Astrocyte of the hippocampus (primary cell): ENCODE measurements around the gene DIPK1A.
A peak's percentile ranks its signal among the peaks of the same experiment; 100 is the strongest.
"Not testable (repeated sequence)": the region's sequence is repeated elsewhere in the genome, so short reads cannot be mapped to it uniquely, and the experiment has no call there.

Experiments
- DNase-seq: peaks from one replicate; pipeline ENCODE4 v3.0.0; 2011; ENCODE audit warnings: low read depth, low spot score

Gene DIPK1A

DNA sequence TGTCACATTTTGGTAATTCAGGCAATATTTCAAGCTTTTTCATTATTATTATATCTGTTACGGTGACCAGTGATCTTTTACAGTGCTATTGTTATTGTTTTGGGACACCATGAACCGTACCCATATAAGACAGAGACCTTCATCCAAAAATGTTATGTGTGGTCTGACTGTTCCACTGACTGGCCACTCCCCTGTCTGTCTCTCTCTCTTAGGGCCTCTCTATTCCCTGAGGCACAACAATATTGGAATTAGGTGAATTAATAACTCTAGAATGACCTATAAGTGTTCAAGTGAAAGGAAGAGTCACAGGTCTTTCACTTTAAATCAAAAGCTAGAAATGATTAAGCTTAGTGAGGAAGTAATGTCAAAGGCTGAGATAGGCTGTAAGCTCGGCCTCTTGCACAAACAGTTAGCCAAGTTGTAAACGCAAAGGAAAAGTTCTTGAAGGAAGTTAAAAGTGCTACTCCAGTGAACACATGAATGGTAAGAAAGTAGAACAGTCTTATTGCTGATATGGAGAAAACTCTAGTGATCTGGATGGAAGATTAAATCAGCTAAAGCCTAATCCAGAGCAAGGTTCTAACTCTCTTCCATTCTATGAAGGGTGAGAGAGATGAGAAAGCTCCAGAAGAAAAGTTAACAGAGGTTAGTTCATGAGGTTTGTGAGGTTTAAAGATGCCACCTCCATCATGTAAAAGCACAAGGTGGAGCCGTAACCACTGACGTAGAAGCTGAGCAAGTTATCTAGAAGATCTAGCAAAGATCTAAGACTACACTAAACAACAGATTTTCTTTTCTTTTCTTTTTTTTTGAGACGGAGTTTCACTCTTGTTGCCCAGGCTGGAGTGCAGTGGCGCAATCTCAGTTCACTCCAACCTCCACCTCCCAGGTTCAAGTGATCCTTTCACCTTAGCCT, 19.7 kb upstream of the DIPK1A start:
- no peak for DNase-seq

DNA sequence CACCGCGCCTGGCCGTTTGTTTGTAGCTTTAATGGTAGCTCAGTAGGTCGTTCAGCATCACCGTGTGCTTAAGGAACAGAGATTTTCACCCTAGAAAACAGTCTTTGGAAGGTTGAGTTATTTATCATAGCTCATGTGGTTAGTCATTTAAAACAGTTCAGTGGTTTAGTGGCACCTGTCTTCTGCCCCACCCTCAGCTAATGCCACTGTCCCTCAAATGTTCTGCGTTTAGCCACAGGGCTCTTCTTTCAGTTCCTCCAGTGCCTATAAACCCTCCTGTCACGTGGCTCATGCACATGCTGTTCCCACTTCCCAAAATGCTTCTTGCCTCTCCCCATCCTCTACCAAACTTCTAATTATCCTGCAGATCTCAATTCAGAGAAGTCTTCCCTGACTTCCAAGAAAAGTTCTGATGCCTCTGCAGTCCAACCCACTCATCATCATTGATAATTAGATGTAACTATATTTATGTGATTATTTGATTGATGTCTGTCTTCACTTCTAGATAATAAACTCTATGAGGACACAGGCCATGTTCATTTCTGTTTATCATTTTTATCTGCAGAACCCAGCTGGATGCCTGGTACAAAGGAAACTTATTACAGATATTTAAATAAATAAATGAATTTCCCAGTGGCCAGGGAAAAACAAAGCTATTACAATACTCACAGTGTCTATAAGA, 14.4 kb upstream of the DIPK1A start:
- DNase-seq: no peak

DNA sequence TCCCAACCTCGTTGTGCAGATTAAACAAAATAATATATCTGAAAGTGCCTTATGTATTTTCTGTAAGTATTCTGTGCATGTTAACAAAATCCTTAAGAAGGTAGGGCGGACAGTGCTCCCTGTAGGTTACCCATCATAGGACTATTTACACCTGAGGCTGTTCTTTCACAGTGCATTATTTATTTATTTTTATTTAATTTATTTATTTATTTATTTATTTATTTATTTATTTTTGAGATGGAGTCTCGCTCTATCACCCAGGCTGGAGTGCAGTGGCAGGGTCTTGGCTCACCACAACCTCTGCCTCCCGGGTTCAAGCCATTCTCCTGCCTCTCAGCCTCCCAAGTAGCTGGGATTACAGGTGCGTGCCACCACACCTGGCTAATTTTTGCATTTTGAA, 12.8 kb upstream of the DIPK1A start:
- not testable (repeated sequence) for DNase-seq

DNA sequence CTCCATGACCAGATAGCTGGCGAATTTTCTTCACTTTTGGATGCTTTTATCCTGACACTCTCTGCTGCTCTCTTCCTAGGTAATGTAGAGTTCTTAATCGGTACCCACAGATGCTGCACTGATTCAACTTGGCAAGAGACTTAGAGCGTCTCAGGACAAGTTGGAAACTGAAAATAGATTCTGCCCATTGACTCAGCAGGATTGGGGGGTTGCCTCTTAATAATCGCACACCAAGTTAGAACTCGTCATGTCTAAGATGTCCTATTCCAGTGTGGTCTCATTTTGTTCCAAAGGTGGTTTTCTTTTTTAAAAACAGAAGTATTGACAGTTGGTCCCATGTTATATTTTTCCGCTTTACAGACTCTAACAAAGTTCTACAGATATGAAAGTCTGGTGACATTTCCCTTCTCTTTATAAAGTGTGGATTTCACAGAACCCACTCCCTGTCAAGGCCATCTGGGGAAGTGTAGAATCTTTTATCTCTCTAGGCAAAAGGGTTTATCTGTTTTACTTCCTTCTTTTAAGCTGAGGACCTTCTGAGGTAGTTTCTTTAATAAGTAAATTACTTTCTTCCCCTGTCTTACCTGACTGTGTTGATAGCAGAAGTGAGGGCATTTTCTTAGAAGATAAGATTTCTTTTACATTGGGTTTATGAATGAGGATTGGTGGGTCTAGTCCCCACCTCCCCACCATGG, 12.1 kb upstream of the DIPK1A start:
- no peak for DNase-seq

DNA sequence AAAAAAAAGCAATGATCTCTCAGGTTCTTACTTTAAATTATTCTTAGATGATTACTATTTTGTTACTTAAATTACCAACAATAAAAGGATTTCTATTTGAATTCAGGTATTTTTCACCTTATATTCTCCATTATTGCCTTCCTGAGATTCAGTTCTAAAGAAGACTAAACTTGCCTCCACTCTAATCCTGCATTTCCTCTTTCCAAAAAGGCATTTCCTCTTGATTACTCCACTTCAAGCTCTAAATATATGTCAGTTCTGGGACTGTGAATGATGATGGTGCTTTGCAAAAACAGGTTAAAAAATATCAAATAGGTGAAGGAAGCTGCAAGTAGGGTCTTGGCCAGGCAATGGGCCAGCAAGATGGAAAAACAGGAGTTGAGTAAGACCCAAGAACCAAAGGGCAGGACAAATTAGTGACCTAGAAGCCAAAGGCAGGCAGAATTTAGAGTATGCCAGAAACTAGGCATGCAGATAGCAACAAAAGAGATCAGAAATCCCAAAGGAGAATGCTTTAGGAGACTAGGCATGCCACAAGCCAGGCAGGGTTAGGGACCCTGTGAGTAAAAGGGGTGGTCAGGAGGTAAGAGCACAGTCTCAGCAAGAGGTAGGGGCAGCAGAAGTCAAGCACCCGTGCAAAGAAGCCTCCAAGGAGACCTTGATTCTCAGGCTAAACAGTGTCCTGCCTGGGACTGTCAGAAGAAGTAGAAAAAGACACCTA, 11.3 kb upstream of the DIPK1A start:
- DNase-seq: no peak

DNA sequence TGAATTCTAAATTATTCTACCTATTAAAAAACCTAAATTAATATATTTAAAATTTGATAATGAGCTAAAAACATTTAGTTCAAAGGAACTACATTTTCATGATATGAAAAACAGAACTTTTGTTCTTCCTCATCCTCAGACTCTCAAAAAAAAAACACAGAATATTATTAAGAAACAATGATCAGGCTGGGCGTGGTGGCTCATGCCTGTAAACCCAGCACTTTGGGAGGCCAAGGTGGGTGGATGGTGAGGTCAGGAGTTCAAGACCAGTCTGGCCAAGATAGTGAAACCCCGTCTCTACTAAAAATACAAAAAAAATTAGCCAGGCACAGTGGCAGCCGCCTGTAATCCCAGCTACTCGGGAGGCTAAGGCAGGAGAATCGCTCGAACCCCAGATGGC, 10.7 kb upstream of the DIPK1A start:
- not testable (repeated sequence) for DNase-seq

DNA sequence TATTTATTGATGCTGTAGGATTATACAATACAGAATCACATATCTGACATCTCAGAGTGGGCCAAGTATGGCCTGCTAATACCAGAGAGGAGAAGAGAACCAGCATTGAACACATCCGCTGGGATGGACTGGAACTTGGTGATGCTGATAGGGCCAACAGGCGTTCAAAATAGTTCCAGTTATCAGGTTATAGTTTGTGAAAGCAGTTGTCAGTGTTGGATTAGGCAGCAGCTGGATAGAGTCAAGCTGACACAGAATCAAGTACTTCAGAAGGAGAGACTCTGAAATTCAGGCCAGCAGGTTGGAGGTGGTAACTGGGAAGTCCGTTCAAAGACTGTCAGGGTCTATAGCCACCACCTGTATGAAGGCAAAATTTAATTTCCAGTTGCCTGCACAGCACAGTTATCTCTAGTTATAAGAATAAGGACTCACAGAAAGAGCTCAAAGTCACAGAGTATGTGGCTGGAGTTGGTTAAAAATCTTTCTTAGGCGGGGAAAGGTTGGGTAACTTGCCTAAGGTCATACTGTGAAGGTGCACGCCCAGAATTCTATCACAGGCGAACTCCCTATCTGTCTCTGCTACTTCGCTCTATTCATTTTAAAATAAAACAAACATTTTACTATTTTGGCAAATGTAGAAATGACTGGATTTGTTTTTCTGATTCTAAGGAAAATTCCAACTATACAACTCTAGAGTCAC, 9.9 kb upstream of the DIPK1A start:
- no peak for DNase-seq

DNA sequence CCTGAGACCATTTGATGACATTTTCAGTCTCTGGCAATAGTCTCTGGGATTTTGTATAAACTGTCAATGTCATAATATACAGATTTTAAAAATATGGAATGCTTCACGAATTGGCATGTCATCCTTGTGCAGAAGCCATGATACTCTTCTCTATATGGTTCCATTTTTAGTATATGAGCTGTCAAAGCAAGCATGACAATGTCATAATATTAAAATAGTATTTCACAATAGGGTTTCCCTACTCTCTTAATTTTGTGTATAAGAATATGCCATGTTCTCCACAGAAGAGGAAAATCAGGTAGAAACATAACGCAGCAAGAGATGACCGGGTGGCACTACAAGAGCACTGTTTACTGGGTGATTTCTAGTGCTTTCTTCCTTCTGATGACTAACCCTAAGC, 8.3 kb upstream of the DIPK1A start:
- DNase-seq: no peak

DNA sequence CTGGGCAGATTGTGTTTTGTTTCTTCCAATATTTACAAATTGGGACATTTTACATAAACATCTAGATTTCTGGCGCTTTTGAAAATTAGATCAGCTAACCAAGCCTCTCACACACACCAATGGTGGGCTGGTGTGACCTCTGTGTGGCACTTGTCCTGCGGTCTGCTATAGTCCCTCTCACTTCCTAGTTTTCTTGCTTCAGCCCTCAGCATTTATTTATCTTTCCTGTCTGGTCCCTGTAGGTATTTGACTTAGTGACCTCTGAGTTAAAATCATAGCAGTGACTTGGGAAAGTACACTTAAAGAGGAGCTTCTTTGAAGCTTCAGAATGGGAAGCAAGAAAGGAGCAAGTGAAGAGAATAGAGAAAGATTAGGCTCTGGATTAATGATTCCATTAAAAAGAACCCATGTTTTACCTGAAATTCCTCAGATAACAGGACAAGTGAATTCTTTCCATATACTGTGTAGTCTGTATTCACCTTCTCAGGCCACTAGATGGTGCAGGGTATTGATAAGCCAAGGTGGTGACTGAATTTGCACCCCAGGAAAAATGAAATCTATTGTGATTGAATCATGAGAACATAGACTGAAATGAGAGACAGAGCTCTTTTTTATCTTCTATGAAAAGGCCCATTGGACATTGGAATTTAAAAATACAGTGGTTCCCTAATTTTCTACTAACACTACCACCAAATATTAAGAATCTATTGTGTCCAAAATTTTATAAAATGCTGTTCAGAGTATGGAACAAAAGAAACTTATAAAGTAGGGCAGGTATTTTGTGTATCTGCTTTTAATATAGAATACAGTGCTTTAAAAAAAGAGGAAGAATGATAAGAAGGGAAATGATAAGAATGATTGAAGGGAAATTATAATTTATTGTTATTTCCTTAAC, 7.1 kb upstream of the DIPK1A start:
- DNase-seq: peak; percentile 23

DNA sequence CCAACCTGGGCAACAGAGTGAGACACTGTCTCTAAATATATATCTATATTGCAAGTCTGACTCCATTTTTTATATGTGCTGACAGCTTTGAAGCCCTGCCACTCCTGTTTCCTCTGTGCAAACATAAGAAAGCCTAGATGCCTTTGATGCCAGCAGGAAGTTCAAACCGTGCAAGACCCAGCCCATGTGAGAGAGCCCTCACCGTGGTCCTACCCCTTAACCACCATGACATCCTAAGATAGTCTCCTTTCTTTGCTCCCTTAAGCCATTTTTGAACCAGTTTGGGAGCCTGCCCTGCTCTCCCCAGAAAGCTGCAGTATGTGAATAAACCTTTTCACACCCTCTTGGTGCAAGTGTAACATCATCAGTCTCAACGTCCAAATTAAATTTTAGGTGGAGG, 3.7 kb upstream of the DIPK1A start:
- no peak for DNase-seq

DNA sequence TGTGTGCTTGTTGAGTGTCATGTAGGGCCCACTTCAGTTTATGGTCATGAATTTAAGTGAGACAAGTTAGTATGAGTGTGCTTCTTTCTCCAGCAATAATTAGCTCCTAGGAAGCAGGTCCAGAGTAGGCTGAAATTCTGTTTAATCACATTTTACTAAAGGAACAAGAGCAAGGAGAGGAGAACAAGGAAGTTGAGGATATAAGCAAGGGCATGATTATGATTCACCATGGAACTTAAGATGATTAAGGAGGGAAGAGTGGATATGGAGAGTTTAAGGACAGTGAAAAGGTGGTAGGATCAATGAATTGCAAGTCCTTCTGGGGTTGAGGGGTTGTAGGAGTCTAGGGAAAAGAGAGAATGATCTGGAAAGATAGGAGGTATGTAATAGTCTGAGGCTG, 3.1 kb upstream of the DIPK1A start:
- no peak for DNase-seq

DNA sequence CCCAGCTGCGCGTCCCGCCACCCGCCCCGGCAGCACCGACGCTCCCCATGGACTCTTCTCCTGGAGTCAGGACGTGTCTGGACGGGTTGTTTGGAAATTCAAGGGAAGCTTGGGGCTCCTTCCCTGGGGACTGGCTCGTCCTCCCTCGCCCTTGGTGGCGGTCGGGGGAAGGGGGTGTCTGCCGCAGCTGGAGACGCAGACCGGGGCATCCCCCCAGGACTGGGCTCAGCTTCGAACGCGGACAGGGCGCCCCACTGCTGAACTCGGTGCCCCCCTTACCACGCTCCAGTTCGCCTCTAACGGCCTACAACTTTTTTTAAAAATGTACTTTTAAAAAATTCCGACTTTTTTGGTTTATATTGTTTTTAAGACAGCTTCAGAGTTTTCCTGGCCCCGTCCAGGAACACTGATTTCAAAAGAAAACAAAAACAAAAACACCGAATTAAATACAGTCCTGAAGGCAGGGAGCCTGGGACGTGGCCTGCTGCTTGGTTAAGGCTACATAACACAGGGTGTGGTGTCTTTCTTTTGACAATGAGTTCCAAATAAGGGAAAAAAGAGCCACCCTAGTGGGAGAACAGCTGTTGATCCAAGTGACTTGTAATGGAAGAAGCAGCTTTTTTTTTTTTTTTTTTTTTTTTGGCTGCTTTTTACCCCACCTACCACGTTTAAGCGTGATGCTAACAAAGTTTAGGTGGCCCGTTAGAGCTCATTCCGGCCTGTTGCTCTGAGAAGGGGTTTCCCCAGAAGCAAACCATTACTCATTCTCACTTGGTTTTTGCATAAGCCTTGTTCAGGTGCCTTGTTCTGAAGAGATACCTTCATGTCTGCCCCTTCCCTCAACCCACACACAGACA, 862 bp upstream of the DIPK1A start:
- DNase-seq: peak; percentile 55

DNA sequence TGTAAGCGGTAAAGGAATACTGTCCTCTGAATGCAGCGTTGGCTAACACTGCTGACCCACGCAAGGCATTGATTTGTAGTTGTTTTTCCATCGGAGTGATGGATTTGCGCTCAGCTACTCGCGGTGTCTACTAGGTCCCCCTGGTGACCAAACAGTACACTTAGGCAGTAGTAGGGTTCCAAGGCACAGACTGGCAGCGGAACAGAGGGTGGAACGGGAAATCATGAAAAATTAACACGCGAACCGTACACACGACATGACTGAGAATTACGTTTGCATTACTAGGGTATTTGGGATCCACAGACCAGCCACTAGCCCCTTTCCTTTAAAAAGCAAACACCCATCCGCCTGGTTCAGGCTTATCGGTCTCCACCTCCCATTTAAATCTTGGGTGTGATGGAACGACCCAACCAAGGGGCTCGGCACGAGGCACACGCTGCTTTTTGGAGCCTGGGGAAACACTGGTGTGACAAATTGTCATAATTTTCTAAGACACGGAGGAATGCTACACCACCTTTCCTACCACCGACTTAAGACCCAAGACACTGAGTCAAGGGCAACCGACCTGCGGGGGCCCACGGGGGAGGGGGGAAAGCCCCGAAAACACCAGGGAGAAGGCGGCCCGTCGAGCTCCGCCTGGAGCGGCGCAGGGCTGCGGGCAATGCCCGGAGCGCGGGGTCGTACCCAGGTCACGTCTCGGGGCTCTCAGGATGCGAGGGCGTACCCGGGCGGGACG, 699 bp downstream of the DIPK1A start:
- peak; percentile 88 for DNase-seq

DNA sequence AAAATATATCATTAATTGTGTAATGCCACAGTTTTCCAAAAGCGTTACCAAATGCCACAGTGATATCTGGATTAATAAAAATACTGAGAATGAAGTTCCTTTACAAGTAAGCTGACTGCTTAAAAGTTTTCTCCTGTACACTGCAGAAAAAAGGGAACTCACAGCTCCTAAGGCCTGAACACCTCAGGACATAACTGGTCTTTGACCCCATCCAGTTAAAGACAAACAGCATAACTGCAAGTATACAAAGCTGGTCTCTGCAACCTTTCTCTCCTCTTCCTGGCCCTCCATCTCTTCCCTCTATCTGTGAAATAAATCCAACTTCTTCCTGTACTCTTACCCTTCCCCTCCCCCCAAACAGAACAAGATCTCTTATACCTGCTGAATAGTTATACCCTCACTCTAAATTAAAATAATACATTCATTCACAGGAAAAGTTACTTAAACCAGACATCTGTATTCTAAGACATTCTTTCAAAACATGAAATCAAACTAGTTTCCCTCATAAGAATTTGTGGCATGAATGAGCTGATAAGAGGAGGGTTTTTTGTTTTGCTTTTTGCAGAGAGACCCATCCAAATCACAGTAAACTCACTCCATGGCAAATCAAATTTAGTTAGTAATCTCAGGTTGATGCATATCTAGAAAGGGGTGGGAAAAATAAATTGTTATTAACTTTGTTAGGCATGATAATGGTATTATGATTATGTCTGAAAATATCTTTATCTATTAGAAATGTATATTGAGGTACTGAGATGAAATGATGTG, 2.9 kb downstream of the DIPK1A start:
- DNase-seq: no peak

DNA sequence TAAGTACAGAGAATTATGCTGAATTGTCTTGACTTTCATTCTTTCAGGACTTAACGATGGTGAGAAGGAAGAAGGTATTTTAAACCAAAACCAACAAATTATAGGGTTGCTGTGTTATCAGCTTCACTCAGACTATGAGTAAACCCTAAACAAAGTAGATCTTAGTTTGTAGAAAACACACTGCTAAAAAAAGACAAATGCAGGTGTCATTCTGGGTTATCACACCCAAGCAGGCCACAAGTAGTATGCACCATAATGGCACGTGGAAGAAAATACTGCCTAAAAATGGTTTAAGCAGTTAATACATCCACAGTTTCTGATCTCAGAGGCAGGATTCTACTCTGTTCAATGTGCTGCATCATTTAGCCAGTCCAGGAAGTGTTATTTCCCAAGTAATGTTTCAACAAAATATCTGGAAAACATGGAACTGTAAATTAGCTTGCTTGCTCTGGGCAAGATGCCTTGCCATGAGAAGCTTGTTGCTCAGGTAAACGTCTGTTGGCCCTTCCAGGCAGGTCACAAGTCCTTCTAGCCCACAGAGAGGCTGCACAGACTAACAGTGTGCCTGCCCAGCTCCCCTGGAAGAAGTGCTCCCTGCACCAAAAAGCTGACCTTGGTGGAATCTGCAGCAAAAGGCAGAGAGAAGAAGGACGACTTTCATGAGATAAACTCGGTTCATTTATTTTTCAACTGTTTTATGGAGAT, 4.1 kb downstream of the DIPK1A start:
- DNase-seq: no peak

DNA sequence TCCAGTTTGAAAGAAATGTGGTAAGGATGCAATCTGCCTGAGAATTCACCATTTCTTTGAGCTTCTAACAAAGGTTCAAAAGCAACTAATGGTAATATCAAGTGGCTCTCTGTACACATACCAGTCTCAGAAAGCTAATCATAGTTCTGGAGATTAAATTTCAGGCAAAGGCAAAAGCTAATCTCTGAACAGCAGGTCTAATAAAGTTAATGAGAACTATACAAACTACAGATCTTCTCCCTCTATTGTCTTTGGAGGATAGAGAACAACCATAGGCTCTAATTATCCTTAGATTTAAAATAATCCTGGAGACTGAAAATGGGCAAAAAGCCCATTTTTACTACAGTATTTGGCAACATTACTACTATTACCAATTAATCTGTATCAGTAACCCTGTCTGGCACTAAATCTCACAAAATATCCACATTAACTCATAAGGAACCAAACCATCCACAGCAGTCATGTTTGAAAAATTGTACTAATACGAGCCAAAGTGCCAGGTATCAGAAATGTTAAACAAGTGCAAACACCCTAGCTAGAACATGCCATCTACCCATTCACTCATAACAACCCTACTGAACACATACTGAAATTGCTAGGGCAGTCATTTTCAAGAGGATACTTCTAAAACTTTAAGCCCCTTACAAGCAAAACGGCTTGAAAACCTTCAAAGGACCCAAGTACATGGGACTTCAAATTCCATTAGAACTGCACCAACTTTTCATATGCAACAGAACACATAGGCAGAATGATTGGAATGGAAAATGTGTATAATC, 4.8 kb downstream of the DIPK1A start:
- DNase-seq: no peak
